A204.1 (cell line): Measurements from ENCODE around the gene CTDP1.

Source experiments
- FAIRE-seq: peaks from 2 replicates; lab custom pipeline; 2012; peaks lifted over from hg19 to GRCh38; lab: Jason Lieb, UNC

Gene CTDP1

DNA sequence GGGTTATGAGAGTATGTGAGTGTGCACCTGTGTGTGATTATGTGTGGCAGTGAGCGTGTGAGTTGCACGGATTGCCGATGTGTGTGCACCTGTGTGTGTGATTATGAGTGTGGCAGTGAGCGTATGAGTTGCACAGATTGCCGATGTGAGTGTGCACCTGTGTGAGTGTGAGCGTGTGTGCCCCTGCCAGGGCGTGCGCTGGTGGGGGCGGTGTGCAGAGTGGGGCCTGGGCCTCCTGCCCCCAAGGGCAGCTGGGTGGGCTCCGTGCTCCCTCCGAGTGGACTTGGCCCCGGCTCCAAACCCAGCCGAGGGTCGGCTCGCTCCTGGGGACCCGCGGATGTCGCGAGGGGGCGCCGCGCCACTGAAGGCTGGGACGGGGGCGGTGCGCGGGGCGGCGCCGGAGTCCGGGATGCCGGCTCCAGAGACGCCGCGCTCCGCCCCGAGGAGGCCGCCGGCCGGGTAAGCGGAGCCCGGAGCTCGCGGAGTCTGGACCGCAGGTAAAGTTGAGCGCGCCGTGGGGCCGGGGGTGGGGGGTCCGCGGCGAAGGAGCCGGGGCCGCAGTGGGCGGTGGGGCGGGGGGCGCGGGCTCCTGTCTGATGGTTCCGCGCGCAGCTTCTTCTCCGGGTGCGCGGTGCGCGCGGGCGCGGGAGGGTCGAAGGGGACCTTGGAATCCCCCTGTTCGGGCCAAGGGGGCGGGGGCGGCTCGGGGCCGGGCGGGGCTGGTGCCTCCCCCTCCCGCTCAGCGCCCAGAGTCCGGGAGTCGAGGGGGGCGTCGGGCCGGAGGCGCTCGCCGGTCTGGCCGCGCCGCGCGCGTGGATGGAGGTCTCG is 118.1 kb downstream of the CTDP1 start, which contains the start of gene KCNG2:
Gene KCNG2, plus strand, starts transcription at position 421 of the 828 bp plus-strand sequence. CDS start 65,730 bp downstream, outside the sequence.
- FAIRE-seq: no peak

- FAIRE-seq: no peak
Measured at GRCh38 chr18:79798346-79798998, 118.9 kb downstream of the CTDP1 start.

DNA sequence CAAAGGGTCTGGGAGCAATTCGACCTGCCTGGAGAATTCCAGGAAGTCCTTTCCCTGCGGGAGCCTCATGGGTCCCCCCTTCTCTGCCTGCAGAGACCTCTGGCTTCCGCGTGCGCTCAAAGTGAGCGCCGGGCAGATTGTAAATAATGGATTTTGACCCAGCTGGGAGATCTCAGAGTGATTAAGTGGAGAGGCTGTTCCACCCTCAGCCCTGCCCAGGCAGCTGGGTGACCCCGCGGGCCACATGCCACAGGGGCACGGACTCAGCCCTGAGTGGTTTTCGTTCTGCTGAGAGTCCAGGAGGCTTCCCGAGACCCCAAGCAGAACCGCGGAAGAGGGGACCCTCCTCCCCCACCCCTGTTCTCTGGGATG is 119.4 kb downstream of the CTDP1 start:
- no peak for FAIRE-seq

- FAIRE-seq: no peak
Measured at GRCh38 chr18:79799619-79800370, 120.2 kb downstream of the CTDP1 start.

GRCh38 chr18:79800371-79801180 is 121.0 kb downstream of the CTDP1 start:
- FAIRE-seq: no peak

DNA sequence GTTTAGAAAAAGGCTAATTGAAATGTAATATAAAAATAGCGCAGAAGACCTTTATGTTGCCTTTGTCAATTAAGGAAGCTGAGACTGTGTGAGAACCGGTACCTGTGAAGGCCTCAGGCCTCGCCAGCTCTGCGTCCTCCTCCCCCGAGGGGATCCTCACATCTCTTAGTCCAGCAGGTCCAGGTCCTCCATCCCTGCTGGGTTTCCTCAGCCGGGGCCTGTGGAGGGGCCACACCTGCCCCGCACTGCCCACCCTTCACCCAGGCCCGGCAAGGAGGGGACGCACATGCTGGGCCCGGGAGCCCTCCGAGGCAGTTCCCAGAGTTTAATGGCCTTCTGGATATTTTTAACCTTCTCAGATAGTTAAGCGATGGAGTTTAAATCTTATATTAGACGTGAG is 121.6 kb downstream of the CTDP1 start:
- FAIRE-seq: no peak

GRCh38 chr18:79801641-79802040 is 122.0 kb downstream of the CTDP1 start:
- no peak for FAIRE-seq

DNA sequence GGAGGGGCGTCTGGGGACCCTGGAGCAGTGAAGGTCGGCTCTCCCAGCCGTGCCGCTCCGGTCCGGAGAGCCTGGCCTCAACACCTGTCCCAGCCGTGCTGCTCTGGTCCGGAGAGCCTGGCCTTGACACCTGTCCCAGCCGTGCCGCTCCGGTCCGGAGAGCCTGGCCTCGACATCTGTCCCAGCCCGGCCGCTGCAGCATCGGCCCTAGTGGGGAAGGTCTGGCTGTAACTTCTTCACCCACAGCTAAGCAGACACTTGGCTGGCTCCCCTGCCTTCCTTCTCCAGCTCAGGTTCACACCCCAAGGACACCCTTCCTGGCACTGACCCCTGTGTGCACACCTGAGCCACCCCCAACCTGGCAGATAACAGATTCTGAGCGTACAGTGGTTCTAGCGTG is 122.7 kb downstream of the CTDP1 start:
- no peak for FAIRE-seq

DNA sequence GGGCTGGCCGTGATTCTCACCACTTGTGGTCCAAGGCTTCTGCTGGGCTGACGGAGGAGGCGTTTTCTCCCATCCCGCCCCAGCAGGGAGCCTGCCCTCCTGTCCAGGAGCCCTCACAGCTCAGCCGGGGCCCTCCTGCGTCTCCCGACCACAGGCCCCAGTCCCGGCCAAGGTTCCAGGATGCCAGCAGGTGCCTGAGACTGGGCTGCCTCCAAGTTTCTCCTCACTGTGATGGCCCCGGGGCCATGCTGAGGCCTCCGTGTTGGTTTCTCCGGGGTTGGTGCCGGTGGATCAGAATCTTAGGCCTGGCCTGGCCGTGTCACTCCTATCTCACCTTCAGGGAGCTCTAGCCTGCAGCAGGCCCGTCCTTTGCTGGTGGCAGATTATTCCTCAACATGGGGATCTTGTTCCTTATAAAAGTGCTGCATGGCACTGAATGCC is 124.0 kb downstream of the CTDP1 start:
- FAIRE-seq: no peak
